ENCODE results near the gene DOCK1.

DOCK1 gene

GRCh38 chr10:127059314-127059713 is 154.1 kb downstream of the DOCK1 start:
- Histone ChIP-seq H3K4me2 (ENCODE audit: low read depth, low read length) (no peak overlapping the region), H3K9ac (ENCODE audit: low read length) (no peak overlapping the region), H3K79me2 (ENCODE audit: low read length) (no peaks in the 10 kb centered on the region), H3K4me1 (ENCODE audit: low read length) (no peaks in the 10 kb centered on the region), H4K20me1 (ENCODE audit: insufficient read depth, low read length) (no peaks in the 10 kb centered on the region), H3F3A (ENCODE audit: insufficient read depth, low read length) (no peaks in the 10 kb centered on the region), H3K4me3 (ENCODE audit: low read length) (no peak overlapping the region), H3K27me3 (replicated peaks; ENCODE audit: insufficient read depth, low read length) (no peaks in the 10 kb centered on the region), H3K27ac (ENCODE audit: low read length) (no peak overlapping the region), H3K36me3 (replicated peaks; ENCODE audit: insufficient read depth, low read length) (no peaks in the 10 kb centered on the region), H3K9me2 (replicated peaks; ENCODE audit: insufficient read depth, low read length) (no peaks in the 10 kb centered on the region), H3K9me3 (replicated peaks; ENCODE audit: insufficient read depth, low read length) (no peaks in the 10 kb centered on the region), H2AFZ (ENCODE audit: low read length) (no peak overlapping the region)
- TF ChIP-seq CTCF (IDR thresholded peaks at IDR 0.05; ENCODE audit: low read length) (no peak), EZH2phosphoT487 (IDR thresholded peaks at IDR 0.05; ENCODE audit: low read length) (no peak), EZH2 (optimal IDR thresholded peaks at IDR 0.05; ENCODE audit: low read depth, low read length) (no peak)
- DNase-seq: no peak

GRCh38 chr10:127063762-127064161 is 158.5 kb downstream of the DOCK1 start:
- no peaks in the 10 kb centered on the region for H3K79me2 ChIP-seq (ENCODE audit: low read length)
- TF ChIP-seq CTCF (IDR thresholded peaks at IDR 0.05; ENCODE audit: low read length) (no peak), EZH2phosphoT487 (IDR thresholded peaks at IDR 0.05; ENCODE audit: low read length) (no peak), EZH2 (optimal IDR thresholded peaks at IDR 0.05; ENCODE audit: low read depth, low read length) (no peak)
- no peak overlapping the region for H3K4me2 ChIP-seq (ENCODE audit: low read depth, low read length)

GRCh38 chr10:127064474-127064873 is 159.2 kb downstream of the DOCK1 start:
- Histone ChIP-seq H3K4me2 (ENCODE audit: low read depth, low read length) (no peak overlapping the region), H3K4me1 (ENCODE audit: low read length) (no peaks in the 10 kb centered on the region), H3K9me2 (replicated peaks; ENCODE audit: insufficient read depth, low read length) (no peaks in the 10 kb centered on the region), H2AFZ (ENCODE audit: low read length) (no peak overlapping the region), H3K27ac (ENCODE audit: low read length) (no peak overlapping the region), H3K9me3 (replicated peaks; ENCODE audit: insufficient read depth, low read length) (no peaks in the 10 kb centered on the region), H3F3A (ENCODE audit: insufficient read depth, low read length) (no peaks in the 10 kb centered on the region), H3K79me2 (ENCODE audit: low read length) (no peaks in the 10 kb centered on the region), H3K9ac (ENCODE audit: low read length) (no peak overlapping the region), H3K4me3 (ENCODE audit: low read length) (no peak overlapping the region), H4K20me1 (ENCODE audit: insufficient read depth, low read length) (no peaks in the 10 kb centered on the region), H3K27me3 (replicated peaks; ENCODE audit: insufficient read depth, low read length) (no peaks in the 10 kb centered on the region), H3K36me3 (replicated peaks; ENCODE audit: insufficient read depth, low read length) (no peaks in the 10 kb centered on the region)
- no peak for TF ChIP-seq EZH2 (optimal IDR thresholded peaks at IDR 0.05; ENCODE audit: low read depth, low read length)
- TF ChIP-seq EZH2phosphoT487 (IDR thresholded peaks at IDR 0.05; ENCODE audit: low read length): no peak
- TF ChIP-seq CTCF (IDR thresholded peaks at IDR 0.05; ENCODE audit: low read length): no peak
- no peak for DNase-seq

More at GRCh38 chr10:127063762-127064161, 158.5 kb downstream of the DOCK1 start:
- Histone ChIP-seq H3K27me3 (replicated peaks; ENCODE audit: insufficient read depth, low read length) (no peaks in the 10 kb centered on the region), H3K9me2 (replicated peaks; ENCODE audit: insufficient read depth, low read length) (no peaks in the 10 kb centered on the region), H4K20me1 (ENCODE audit: insufficient read depth, low read length) (no peaks in the 10 kb centered on the region), H3K4me3 (ENCODE audit: low read length) (no peak overlapping the region), H3F3A (ENCODE audit: insufficient read depth, low read length) (no peaks in the 10 kb centered on the region), H3K36me3 (replicated peaks; ENCODE audit: insufficient read depth, low read length) (no peaks in the 10 kb centered on the region), H3K4me1 (ENCODE audit: low read length) (no peaks in the 10 kb centered on the region), H3K9me3 (replicated peaks; ENCODE audit: insufficient read depth, low read length) (no peaks in the 10 kb centered on the region), H2AFZ (ENCODE audit: low read length) (no peak overlapping the region), H3K27ac (ENCODE audit: low read length) (no peak overlapping the region), H3K9ac (ENCODE audit: low read length) (no peak overlapping the region)
- DNase-seq: no peak

All from MM.1S (cell line).